DMS 273 treated with DMSO at 0.1 percent for 48 hours (cell line): ENCODE data around the gene ADCY1.
"Not testable (repeated sequence)": the region's sequence is repeated elsewhere in the genome, so short reads cannot be mapped to it uniquely, and the experiment has no call there.

ENCODE experiments used
- DNase-seq: peaks from one replicate; lab custom pipeline; 2025; lab: John Stamatoyannopoulos, UW

The ADCY1 gene

GRCh38 chr7:45759464-45759863 lies 185.3 kb downstream of the ADCY1 start:
- DNase-seq: not testable (repeated sequence)

GRCh38 chr7:45761545-45762205 lies 187.5 kb downstream of the ADCY1 start:
- DNase-seq: not testable (repeated sequence)

DNA sequence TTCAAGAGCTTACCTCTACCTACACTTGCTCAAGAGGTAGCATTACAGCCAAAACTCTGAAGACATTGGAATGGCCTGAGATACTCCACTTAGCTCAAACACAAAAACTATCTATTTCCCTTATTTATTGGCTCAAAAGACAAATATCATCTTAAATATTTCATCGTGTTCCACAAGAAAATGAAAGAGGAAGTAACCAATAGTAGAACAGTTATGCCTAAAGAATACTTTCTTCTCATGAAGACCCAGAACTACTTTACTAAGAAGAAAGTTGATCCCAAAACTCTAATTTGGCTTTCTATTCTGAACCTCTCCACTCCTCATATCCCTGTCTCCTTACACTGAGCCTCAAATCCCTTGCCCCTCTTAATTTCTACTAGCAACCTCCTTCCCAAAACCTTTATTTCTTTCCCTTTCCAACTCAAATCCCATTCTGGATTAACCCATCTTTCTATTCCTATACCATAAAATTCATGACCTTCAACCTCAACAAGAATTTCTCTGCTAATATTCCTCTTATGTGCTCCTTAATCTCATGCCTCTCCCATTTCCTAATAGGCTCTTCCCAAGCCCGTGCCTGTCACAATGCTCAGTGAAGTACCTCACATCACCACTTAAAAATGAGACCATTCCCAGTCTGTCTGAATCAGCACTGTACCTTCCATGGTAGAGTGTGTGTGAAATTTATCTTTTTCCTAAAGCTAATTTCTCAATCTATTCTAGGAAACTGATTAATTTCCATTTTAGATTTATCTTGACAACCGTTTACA lies 188.2 kb downstream of the ADCY1 start:
- not testable (repeated sequence) for DNase-seq

DNA sequence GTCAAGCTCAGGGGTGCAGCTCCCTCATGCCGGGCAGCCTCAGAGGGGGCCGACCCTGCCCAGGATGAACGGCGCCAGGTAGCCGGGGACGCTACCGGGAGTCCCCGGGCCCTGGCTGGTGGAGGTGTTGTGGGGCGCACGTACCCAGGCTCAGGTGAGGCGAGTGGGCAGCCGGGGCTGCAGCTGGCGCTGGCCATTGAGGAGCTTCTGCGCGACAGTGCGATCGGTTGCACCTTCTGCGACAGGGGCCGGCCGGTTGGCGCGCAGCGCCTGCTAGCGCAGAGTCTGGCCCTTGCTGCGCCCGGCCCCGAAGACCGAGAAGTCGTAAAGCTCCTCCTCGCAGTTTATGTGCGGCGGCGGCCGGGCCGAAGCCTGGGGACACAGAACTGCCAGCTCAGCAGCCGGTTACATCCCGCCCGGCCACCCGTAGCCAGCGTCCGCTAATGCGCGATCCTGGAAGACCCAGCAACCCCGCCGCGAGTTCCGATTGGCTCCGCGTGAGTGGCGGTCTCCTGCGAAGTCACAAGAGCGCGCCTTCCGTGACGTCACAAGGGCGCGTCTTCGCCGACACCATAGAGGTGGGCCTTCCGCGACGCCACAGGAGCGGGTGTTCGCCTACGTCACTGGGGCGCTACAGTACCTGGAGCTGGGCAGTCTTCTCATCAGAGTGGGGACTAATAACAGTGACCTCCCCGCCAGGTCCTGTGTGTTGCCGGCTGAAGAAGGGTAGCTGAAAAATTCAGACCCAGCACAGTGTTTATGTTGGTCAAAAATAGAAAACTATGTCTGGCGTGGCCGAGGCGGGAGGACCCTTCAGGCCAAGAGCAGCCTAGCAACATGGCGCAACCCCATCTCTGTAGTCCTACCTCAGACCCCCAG lies 194.6 kb downstream of the ADCY1 start:
- peak; percentile 91 for DNase-seq

DNA sequence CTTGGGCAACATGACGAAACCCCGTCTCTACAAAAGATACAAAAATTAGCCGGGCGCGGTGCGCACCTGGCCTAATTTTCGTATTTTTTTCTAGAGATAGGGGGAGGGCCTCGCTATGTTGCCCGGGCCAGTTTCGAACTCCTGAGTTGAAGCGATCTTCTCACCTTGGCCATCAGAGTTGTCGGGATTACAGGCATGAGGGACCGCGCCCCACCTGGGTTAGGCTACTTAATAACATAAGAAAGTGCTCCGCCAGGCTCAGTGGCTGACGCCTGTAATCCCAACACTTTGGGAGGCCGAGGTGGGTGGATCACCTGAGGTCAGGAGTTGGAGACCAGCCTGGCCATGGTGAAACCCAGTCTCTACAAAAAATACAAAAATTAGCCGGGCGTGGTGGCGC lies 195.5 kb downstream of the ADCY1 start:
- DNase-seq: not testable (repeated sequence)
